HEK293 (cell line): ENCODE data around the gene IFNLR1.

Source experiments
- CTCF ChIA-PET: fragments of 350-600 bp; formaldehyde crosslinking; extraction: SDS; loops from one replicate; lab custom pipeline; 2021; ENCODE audit warnings: antibody characterized with exemption; lab: Yijun Ruan, JAX
- POLR2A ChIA-PET: fragments of 300-600 bp; formaldehyde crosslinking; extraction: SDS; loops from one replicate; lab custom pipeline; 2020; ENCODE audit warnings: antibody characterized with exemption, inconsistent platforms; lab: Yijun Ruan, JAX
- H3K27ac ChIP-seq: fragments of 200-500 bp; sonication (Bioruptor generic); 2 replicates; pipeline ENCODE4 v1.5.1; 2014; ENCODE audit warnings: low read depth, low read length, control low read depth, inconsistent platforms; ENCODE audit errors: extremely low read depth
- H3K36me3 ChIP-seq, 2 experiments: fragments of 200-500 bp in 1 of 2; sonication (Bioruptor generic) in 1 of 2; 1 replicate in 1 of 2; 2 replicates in 1 of 2; pipeline ENCODE4 v1.5.1; 2014 to 2017; ENCODE audit warnings: inconsistent platforms in 2 of 2, low read length in 2 of 2; ENCODE audit not compliant: control insufficient read depth in 2 of 2, insufficient read depth in 1 of 2
- H3K4me1 ChIP-seq: fragments of 200-500 bp; sonication (Bioruptor generic); 2 replicates; pipeline ENCODE4 v1.5.1; 2014; ENCODE audit warnings: mild to moderate bottlenecking, low read length, inconsistent platforms; ENCODE audit not compliant: control insufficient read depth, insufficient read depth
- H3K4me3 ChIP-seq: 2 replicates; pipeline ENCODE4 v1.5.1; 2011; ENCODE audit warnings: low read depth, mild to moderate bottlenecking, control low read depth, low read length, moderate library complexity
- H3K9me3 ChIP-seq: fragments of 200-500 bp; sonication (Bioruptor generic); 2 replicates; pipeline ENCODE4 v1.5.1; 2014; ENCODE audit warnings: low read depth, low read length, inconsistent platforms; ENCODE audit not compliant: control insufficient read depth, insufficient read depth
- GLIS1 ChIP-seq: fragments of 450-650 bp; formaldehyde crosslinking; IDR thresholded peaks from 2 replicates; pipeline ENCODE4 v1.5.1; 2016; ENCODE audit warnings: missing biosample characterization, missing genetic modification characterization
- KLF9 ChIP-seq: fragments of 450-650 bp; formaldehyde crosslinking; IDR thresholded peaks from 2 replicates; pipeline ENCODE4 v1.5.1; 2016; ENCODE audit warnings: missing biosample characterization, missing genetic modification characterization, low read depth
- MYNN ChIP-seq: fragments of 450-650 bp; formaldehyde crosslinking; IDR thresholded peaks from 2 replicates; pipeline ENCODE4 v1.5.1; 2016; ENCODE audit warnings: missing biosample characterization, missing genetic modification characterization, borderline replicate concordance
- OVOL3 ChIP-seq: fragments of 450-650 bp; formaldehyde crosslinking; IDR thresholded peaks from 2 replicates; pipeline ENCODE4 v1.5.1; 2016; ENCODE audit warnings: missing biosample characterization, missing genetic modification characterization
- ZIC2 ChIP-seq: fragments of 450-650 bp; formaldehyde crosslinking; IDR thresholded peaks from 2 replicates; pipeline ENCODE4 v1.5.1; 2016; ENCODE audit warnings: missing biosample characterization, missing genetic modification characterization
- ZNF146 ChIP-seq: fragments of 450-650 bp; formaldehyde crosslinking; IDR thresholded peaks from 2 replicates; pipeline ENCODE4 v1.5.1; 2016; ENCODE audit warnings: missing biosample characterization, missing genetic modification characterization
- ZNF433 ChIP-seq: fragments of 450-650 bp; formaldehyde crosslinking; IDR thresholded peaks from 2 replicates; pipeline ENCODE4 v1.5.1; 2016; ENCODE audit warnings: missing biosample characterization, missing genetic modification characterization, low read depth
- ZNF48 ChIP-seq: fragments of 450-650 bp; formaldehyde crosslinking; IDR thresholded peaks from 2 replicates; pipeline ENCODE4 v1.5.1; 2016; ENCODE audit warnings: missing biosample characterization, missing genetic modification characterization
- ZNF658 ChIP-seq: fragments of 450-650 bp; formaldehyde crosslinking; IDR thresholded peaks from 2 replicates; pipeline ENCODE4; 2016; ENCODE audit warnings: missing biosample characterization, missing genetic modification characterization
- TF ChIP-seq, protein P1 (sequence below): fragments of 450-650 bp; formaldehyde crosslinking; IDR thresholded peaks from 2 replicates; pipeline ENCODE4 v1.5.1; 2017; ENCODE audit warnings: missing biosample characterization, missing genetic modification characterization
- TF ChIP-seq, protein P2 (sequence below): fragments of 450-650 bp; formaldehyde crosslinking; IDR thresholded peaks from 2 replicates; pipeline ENCODE4 v1.5.1; 2017; ENCODE audit warnings: missing biosample characterization, missing genetic modification characterization
- TF ChIP-seq, protein P3 (sequence below): fragments of 450-650 bp; formaldehyde crosslinking; IDR thresholded peaks from 2 replicates; pipeline ENCODE4 v1.5.1; 2016; ENCODE audit warnings: missing biosample characterization, missing genetic modification characterization
- TF ChIP-seq, protein P4 (sequence below): fragments of 450-650 bp; formaldehyde crosslinking; optimal IDR thresholded peaks from 2 replicates; pipeline ENCODE3; 2016; ENCODE audit warnings: missing biosample characterization, mild to moderate bottlenecking, missing genetic modification characterization

IFNLR1 gene

DNA sequence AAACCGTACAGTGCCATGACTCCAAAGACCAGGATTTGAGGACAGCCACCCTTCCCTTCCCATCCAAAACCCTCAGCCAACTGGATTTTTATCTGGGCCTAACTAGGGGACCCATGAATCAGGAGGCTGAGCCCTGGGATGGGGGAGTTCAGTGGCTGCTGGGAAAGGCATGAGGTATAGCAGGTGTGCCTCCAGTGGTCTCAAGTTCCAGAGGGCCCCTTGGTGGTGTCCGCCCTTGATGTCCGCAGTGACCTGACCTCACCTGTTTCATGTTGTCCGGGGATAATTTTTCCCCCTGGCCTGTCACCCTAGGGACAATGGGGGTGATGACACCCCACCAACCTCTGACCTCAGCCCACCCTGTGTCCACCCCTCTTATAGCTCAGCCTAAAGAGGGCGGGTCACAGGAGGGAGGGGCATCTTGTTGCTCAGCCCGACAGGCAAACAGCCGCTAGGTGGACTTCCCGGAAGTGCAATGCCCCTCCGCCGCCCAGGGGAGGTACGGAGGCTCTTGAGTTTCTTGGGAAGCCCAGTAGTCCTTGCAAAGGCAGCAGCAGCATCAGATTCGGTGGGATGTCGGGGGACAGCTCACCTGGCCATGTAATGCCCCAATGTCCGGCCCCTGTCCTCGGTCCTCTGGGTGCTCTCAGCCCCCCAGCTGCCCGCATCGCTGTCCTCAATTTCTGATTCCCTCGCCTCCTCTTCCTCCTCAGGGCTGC, 30.4 kb downstream of the IFNLR1 start:
- Histone ChIP-seq H3K4me1 (no peaks in the 10 kb centered on the region), H3K36me3 (peaks cover 6 to 69% of the 10 kb centered on the region in 2 experiments; a peak in 2 of 3 replicates), H3K27ac (no peak overlapping the region), H3K4me3 (no peak overlapping the region), H3K9me3 (no peaks in the 10 kb centered on the region)
- ChIA-PET CTCF (interaction anchor here (1.1 to 4.2 kb wide), 2 partner anchors 9 to 235 kb away, joined by 3 to 33 read pairs; no protein-coding TSS in a partner anchor), POLR2A (no interaction called here)
- TF ChIP-seq KLF9 (tag by site-specific recombination), result no peak

DNA sequence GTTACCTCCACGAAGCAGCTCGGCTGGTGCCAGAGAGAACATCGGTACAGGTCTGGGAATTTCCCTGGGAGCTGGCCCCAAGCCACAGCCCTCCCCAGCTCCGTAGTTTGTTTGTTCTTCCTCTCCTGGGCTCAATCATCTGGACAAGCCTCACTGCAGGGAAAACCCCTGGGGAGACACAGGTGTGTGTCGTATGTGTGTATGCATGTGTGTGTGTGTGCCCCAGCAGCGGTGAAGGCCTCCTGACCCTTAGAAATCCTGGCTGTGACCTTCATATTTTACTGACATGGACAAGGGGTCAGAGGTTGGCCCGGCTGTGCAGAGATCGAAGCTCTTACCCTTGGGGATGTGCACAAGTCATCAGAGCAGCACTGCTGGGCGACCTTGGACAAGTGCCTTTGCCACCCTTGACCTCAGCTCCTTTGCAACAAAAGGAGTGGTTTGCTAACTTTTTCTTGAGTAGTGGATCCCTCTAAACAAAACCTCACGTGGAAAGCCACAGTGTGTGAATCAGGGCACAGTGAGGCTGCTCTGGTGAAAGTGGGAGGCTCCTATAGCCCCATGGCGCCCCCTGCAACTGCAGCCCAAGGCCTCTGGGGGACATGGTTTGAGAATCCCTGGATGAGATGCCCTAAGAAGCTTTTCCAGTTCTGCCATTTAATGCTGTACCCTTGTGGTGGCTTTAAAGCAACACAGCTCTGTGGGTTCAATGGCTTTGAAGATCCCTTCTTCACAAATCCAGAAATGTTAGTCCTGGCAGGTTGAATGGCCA, 31.9 kb downstream of the IFNLR1 start:
- 0 out of 2 replicates have a peak, but pooled peaks have one; percentile 20 for TF ChIP-seq ZIC2 (tag by site-specific recombination)
- TF ChIP-seq GLIS1 (tag by site-specific recombination), result peak; percentile 31; the same call in 1 of the 2 replicates
- TF ChIP-seq, protein P1, sequence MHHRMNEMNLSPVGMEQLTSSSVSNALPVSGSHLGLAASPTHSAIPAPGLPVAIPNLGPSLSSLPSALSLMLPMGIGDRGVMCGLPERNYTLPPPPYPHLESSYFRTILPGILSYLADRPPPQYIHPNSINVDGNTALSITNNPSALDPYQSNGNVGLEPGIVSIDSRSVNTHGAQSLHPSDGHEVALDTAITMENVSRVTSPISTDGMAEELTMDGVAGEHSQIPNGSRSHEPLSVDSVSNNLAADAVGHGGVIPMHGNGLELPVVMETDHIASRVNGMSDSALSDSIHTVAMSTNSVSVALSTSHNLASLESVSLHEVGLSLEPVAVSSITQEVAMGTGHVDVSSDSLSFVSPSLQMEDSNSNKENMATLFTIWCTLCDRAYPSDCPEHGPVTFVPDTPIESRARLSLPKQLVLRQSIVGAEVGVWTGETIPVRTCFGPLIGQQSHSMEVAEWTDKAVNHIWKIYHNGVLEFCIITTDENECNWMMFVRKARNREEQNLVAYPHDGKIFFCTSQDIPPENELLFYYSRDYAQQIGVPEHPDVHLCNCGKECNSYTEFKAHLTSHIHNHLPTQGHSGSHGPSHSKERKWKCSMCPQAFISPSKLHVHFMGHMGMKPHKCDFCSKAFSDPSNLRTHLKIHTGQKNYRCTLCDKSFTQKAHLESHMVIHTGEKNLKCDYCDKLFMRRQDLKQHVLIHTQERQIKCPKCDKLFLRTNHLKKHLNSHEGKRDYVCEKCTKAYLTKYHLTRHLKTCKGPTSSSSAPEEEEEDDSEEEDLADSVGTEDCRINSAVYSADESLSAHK (tag by site-specific recombination), result no peak
- no peak for TF ChIP-seq ZNF146 (tag by site-specific recombination)
- TF ChIP-seq, protein P2, sequence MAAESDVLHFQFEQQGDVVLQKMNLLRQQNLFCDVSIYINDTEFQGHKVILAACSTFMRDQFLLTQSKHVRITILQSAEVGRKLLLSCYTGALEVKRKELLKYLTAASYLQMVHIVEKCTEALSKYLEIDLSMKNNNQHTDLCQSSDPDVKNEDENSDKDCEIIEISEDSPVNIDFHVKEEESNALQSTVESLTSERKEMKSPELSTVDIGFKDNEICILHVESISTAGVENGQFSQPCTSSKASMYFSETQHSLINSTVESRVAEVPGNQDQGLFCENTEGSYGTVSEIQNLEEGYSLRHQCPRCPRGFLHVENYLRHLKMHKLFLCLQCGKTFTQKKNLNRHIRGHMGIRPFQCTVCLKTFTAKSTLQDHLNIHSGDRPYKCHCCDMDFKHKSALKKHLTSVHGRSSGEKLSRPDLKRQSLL (tag by site-specific recombination), result peak; percentile 45; the same call in 1 of the 2 replicates
- no peak for TF ChIP-seq OVOL3 (tag by site-specific recombination)
- H3K36me3 ChIP-seq, result peaks cover 6 to 54% of the 10 kb centered on the region in 2 experiments; a peak in 2 of 3 replicates
- no peak overlapping the region for H3K27ac ChIP-seq
- CTCF ChIA-PET, result interaction anchor here (0.6 to 4.2 kb wide), 3 partner anchors 21 to 562 kb away, joined by 3 to 33 read pairs (median 3); no protein-coding TSS in a partner anchor
- POLR2A ChIA-PET, result no interaction called here
- H3K9me3 ChIP-seq, result no peaks in the 10 kb centered on the region
- H3K4me1 ChIP-seq, result no peaks in the 10 kb centered on the region
- no peak overlapping the region for H3K4me3 ChIP-seq

DNA sequence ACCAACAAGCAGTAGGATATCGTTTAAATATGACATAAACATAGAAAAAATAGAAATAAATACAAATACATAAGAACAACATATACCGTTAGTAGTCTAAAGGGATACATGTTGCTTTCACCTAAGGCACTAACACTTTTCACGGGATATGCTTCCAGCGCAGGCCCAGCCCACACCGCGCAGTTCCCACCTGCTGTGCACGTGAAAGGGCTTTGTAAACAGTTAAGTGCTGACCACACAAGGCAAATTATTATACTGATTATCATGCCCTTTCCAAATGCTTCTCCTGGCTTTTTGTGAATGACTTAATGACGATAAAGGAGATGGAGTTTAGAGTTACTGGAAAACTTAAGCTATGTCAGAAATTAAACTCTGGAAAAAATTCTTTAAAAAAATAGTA, 32.9 kb downstream of the IFNLR1 start:
- TF ChIP-seq ZNF658, result no peak
- TF ChIP-seq, protein P3, sequence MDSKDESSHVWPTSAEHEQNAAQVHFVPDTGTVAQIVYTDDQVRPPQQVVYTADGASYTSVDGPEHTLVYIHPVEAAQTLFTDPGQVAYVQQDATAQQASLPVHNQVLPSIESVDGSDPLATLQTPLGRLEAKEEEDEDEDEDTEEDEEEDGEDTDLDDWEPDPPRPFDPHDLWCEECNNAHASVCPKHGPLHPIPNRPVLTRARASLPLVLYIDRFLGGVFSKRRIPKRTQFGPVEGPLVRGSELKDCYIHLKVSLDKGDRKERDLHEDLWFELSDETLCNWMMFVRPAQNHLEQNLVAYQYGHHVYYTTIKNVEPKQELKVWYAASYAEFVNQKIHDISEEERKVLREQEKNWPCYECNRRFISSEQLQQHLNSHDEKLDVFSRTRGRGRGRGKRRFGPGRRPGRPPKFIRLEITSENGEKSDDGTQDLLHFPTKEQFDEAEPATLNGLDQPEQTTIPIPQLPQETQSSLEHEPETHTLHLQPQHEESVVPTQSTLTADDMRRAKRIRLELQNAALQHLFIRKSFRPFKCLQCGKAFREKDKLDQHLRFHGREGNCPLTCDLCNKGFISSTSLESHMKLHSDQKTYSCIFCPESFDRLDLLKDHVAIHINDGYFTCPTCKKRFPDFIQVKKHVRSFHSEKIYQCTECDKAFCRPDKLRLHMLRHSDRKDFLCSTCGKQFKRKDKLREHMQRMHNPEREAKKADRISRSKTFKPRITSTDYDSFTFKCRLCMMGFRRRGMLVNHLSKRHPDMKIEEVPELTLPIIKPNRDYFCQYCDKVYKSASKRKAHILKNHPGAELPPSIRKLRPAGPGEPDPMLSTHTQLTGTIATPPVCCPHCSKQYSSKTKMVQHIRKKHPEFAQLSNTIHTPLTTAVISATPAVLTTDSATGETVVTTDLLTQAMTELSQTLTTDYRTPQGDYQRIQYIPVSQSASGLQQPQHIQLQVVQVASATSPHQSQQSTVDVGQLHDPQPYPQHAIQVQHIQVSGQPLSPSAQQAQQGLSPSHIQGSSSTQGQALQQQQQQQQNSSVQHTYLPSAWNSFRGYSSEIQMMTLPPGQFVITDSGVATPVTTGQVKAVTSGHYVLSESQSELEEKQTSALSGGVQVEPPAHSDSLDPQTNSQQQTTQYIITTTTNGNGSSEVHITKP (tag by site-specific recombination), result no peak
- TF ChIP-seq ZNF433 (tag by site-specific recombination), result no peak
- no peak for TF ChIP-seq ZNF48 (tag by site-specific recombination)
- TF ChIP-seq, protein P4, sequence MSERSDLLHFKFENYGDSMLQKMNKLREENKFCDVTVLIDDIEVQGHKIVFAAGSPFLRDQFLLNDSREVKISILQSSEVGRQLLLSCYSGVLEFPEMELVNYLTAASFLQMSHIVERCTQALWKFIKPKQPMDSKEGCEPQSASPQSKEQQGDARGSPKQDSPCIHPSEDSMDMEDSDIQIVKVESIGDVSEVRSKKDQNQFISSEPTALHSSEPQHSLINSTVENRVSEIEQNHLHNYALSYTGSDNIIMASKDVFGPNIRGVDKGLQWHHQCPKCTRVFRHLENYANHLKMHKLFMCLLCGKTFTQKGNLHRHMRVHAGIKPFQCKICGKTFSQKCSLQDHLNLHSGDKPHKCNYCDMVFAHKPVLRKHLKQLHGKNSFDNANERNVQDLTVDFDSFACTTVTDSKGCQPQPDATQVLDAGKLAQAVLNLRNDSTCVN (tag by site-specific recombination), result no peak
- TF ChIP-seq MYNN (tag by site-specific recombination), result no peak
- Histone ChIP-seq H3K4me3 (no peak overlapping the region), H3K4me1 (no peaks in the 10 kb centered on the region), H3K36me3 (peaks cover under 1 to 44% of the 10 kb centered on the region in 2 experiments; a peak in 2 of 3 replicates), H3K9me3 (no peaks in the 10 kb centered on the region), H3K27ac (no peak overlapping the region)
- ChIA-PET POLR2A (interaction anchor here (0.5 kb wide), 1 partner anchor 11 kb away, joined by 3 read pairs; no protein-coding TSS in a partner anchor), CTCF (interaction anchor here (0.6 to 4.2 kb wide), 5 partner anchors 18 to 563 kb away, joined by 3 to 33 read pairs (median 4); no protein-coding TSS in a partner anchor)
